GM23248 (cell line): ENCODE data around the gene NYAP1.

Experiments used
- EZH2 ChIP-seq: fragments of 200-600 bp; sonication (generic); IDR thresholded peaks from 2 replicates; pipeline ENCODE4 v1.6.1; 2018; ENCODE audit warnings: antibody characterized with exemption, mild to moderate bottlenecking; ENCODE audit not compliant: insufficient read depth, poor library complexity, severe bottlenecking
- EZH2phosphoT487 ChIP-seq: fragments of 200-600 bp; sonication (generic); IDR thresholded peaks from 2 replicates; pipeline ENCODE4 v1.6.1; 2018; ENCODE audit warnings: antibody characterized with exemption, moderate library complexity, mild to moderate bottlenecking, low read depth; ENCODE audit not compliant: insufficient read depth

GRCh38 chr7:100471021-100471420, 12.7 kb upstream of the NYAP1 start:
- no peak for TF ChIP-seq EZH2
- no peak for TF ChIP-seq EZH2phosphoT487
